Measurements from ENCODE around the gene S100A5.

S100A5 gene

DNA sequence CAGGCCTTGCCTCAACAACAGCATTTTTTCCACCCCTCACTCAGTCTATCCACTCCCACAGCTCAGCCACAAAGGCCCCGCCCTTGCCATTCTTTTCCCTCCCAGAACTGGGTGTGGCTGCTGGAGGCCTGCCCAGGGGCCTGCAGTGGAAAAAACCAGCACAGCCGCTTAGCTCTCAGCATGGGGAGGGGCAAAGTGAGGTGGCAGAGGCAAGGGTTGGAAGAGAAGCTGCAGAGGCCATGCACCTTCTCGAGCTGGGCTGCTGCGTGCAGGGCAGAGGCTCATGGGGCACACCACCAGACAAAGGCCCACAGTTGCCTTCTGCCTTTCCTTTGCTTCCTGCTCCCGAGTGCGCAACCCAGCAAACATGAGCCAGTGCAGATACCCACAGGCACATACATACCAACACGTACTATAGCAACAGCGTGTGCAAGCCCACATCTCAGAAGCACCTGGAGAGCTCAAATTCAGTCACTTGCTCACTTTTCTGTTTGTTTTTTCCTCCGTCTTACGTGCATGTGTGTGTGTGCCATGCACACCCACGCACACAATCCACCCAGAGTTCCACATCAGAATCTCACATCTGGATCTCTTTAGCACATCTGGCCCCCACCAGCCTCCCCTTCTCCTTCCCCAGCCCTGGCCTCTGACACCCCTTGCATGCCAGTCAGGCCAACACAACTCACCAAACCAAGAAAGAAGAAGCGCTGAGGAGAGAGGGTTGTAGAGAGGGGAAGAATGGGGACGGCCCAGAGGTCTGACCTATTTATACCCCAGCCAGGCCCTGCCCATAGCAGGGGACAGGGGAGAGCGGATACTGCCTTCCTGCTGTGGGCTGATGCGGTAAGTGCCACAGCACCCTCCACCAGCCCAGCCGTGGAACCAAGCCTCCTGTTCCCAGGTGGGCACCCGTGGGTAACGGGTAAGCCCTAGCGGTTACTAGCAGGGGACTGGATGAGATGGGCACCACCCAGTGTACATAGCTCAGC, 4.6 kb upstream of the S100A5 start, which contains the start of gene S100A4 (continued):
- peak; percentile 38; the same call in 1 of the 2 replicates for TF ChIP-seq SP7 (tag by site-specific recombination; IDR thresholded peaks at IDR 0.05)
- TF ChIP-seq, protein P1, sequence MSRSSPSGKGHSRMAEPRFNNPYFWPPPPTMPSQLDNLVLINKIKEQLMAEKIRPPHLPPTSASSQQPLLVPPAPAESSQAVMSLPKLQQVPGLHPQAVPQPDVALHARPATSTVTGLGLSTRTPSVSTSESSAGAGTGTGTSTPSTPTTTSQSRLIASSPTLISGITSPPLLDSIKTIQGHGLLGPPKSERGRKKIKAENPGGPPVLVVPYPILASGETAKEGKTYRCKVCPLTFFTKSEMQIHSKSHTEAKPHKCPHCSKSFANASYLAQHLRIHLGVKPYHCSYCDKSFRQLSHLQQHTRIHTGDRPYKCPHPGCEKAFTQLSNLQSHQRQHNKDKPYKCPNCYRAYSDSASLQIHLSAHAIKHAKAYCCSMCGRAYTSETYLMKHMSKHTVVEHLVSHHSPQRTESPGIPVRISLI (tag by site-specific recombination; IDR thresholded peaks at IDR 0.05), result peak; percentile 77
- peak; percentile 83 for TF ChIP-seq ZNF341 (tag by site-specific recombination; IDR thresholded peaks at IDR 0.05; ENCODE audit: low read depth)
- no peak for TF ChIP-seq ZBTB1 (tag by site-specific recombination; IDR thresholded peaks at IDR 0.05)
- TF ChIP-seq, protein P2, sequence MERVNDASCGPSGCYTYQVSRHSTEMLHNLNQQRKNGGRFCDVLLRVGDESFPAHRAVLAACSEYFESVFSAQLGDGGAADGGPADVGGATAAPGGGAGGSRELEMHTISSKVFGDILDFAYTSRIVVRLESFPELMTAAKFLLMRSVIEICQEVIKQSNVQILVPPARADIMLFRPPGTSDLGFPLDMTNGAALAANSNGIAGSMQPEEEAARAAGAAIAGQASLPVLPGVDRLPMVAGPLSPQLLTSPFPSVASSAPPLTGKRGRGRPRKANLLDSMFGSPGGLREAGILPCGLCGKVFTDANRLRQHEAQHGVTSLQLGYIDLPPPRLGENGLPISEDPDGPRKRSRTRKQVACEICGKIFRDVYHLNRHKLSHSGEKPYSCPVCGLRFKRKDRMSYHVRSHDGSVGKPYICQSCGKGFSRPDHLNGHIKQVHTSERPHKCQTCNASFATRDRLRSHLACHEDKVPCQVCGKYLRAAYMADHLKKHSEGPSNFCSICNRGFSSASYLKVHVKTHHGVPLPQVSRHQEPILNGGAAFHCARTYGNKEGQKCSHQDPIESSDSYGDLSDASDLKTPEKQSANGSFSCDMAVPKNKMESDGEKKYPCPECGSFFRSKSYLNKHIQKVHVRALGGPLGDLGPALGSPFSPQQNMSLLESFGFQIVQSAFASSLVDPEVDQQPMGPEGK (tag by site-specific recombination; IDR thresholded peaks at IDR 0.05), result peak; percentile 68
- no peak for TF ChIP-seq ZNF202 (tag by site-specific recombination; IDR thresholded peaks at IDR 0.05; ENCODE audit: borderline replicate concordance)
- TF ChIP-seq, protein P3, sequence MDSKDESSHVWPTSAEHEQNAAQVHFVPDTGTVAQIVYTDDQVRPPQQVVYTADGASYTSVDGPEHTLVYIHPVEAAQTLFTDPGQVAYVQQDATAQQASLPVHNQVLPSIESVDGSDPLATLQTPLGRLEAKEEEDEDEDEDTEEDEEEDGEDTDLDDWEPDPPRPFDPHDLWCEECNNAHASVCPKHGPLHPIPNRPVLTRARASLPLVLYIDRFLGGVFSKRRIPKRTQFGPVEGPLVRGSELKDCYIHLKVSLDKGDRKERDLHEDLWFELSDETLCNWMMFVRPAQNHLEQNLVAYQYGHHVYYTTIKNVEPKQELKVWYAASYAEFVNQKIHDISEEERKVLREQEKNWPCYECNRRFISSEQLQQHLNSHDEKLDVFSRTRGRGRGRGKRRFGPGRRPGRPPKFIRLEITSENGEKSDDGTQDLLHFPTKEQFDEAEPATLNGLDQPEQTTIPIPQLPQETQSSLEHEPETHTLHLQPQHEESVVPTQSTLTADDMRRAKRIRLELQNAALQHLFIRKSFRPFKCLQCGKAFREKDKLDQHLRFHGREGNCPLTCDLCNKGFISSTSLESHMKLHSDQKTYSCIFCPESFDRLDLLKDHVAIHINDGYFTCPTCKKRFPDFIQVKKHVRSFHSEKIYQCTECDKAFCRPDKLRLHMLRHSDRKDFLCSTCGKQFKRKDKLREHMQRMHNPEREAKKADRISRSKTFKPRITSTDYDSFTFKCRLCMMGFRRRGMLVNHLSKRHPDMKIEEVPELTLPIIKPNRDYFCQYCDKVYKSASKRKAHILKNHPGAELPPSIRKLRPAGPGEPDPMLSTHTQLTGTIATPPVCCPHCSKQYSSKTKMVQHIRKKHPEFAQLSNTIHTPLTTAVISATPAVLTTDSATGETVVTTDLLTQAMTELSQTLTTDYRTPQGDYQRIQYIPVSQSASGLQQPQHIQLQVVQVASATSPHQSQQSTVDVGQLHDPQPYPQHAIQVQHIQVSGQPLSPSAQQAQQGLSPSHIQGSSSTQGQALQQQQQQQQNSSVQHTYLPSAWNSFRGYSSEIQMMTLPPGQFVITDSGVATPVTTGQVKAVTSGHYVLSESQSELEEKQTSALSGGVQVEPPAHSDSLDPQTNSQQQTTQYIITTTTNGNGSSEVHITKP (tag by site-specific recombination; IDR thresholded peaks at IDR 0.05), result peak; percentile 89
- TF ChIP-seq ZBTB17 (tag by site-specific recombination; IDR thresholded peaks at IDR 0.05), result peak; percentile 62
- peak; percentile 85 for TF ChIP-seq ZNF600 (tag by site-specific recombination; IDR thresholded peaks at IDR 0.05)
- TF ChIP-seq KLF9 (tag by site-specific recombination; IDR thresholded peaks at IDR 0.05; ENCODE audit: low read depth), result peak; percentile 93
- TF ChIP-seq, protein P4, sequence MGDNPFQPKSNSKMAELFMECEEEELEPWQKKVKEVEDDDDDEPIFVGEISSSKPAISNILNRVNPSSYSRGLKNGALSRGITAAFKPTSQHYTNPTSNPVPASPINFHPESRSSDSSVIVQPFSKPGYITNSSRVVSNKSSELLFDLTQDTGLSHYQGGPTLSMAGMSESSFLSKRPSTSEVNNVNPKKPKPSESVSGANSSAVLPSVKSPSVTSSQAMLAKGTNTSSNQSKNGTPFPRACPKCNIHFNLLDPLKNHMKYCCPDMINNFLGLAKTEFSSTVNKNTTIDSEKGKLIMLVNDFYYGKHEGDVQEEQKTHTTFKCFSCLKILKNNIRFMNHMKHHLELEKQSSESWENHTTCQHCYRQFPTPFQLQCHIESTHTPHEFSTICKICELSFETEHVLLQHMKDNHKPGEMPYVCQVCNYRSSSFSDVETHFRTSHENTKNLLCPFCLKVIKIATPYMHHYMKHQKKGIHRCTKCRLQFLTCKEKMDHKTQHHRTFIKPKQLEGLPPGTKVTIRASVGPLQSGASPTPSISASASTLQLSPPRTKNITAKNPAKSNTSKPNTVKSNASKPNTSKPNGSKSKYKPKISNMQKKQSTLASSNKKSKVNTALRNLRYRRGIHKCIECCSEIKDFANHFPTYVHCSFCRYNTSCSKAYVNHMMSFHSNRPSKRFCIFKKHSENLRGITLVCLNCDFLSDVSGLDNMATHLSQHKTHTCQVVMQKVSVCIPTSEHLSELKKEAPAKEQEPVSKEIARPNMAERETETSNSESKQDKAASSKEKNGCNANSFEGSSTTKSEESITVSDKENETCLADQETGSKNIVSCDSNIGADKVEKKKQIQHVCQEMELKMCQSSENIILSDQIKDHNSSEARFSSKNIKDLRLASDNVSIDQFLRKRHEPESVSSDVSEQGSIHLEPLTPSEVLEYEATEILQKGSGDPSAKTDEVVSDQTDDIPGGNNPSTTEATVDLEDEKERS (tag by site-specific recombination; IDR thresholded peaks at IDR 0.05), result no peak
- TF ChIP-seq, protein P5, sequence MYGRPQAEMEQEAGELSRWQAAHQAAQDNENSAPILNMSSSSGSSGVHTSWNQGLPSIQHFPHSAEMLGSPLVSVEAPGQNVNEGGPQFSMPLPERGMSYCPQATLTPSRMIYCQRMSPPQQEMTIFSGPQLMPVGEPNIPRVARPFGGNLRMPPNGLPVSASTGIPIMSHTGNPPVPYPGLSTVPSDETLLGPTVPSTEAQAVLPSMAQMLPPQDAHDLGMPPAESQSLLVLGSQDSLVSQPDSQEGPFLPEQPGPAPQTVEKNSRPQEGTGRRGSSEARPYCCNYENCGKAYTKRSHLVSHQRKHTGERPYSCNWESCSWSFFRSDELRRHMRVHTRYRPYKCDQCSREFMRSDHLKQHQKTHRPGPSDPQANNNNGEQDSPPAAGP (tag by site-specific recombination; IDR thresholded peaks at IDR 0.05), result peak; percentile 63; the same call in 1 of the 2 replicates
- peak; percentile 84 for TF ChIP-seq GLIS2 (tag by site-specific recombination; IDR thresholded peaks at IDR 0.05)
- peak; percentile 31; the same call in 1 of the 2 replicates for TF ChIP-seq ZEB2 (tag by site-specific recombination; IDR thresholded peaks at IDR 0.05)
- TF ChIP-seq ZNF366 (tag by site-specific recombination; conservative IDR thresholded peaks at IDR 0.05), result peak; percentile 61
- peak; percentile 44; the same call in 1 of the 2 replicates for TF ChIP-seq KLF10 (tag by site-specific recombination; IDR thresholded peaks at IDR 0.05)
- TF ChIP-seq KLF7 (tag by site-specific recombination; IDR thresholded peaks at IDR 0.05; ENCODE audit: borderline replicate concordance), result peak; percentile 98
- TF ChIP-seq KLF1 (tag by site-specific recombination; IDR thresholded peaks at IDR 0.05), result peak; percentile 94
- peak; percentile 84 for TF ChIP-seq SP2 (tag by site-specific recombination; IDR thresholded peaks at IDR 0.05)
- 0 out of 2 replicates have a peak, but pooled peaks have one; percentile 30 for TF ChIP-seq ZFHX2 (tag by site-specific recombination; conservative IDR thresholded peaks at IDR 0.05)
- peak; percentile 78 for TF ChIP-seq SP3 (tag by site-specific recombination; IDR thresholded peaks at IDR 0.05)
- no peak for TF ChIP-seq ZSCAN16 (tag by site-specific recombination; IDR thresholded peaks at IDR 0.05)
